D341Med (cell line): Measurements from ENCODE around the gene CENPO.

Experiments
- DNase-seq: peaks from one replicate; pipeline ENCODE4 v3.0.0; 2012; ENCODE audit warnings: low spot score

The CENPO gene

GRCh38 chr2:24838541-24838940, 45.3 kb downstream of the CENPO start:
- DNase-seq: no peak

GRCh38 chr2:24839729-24840128, 46.5 kb downstream of the CENPO start:
- no peak for DNase-seq

GRCh38 chr2:24840164-24840869, 47.1 kb downstream of the CENPO start:
- no peak for DNase-seq

GRCh38 chr2:24840962-24841945, 48.0 kb downstream of the CENPO start:
- DNase-seq: no peak

- DNase-seq: no peak
Measured at GRCh38 chr2:24842081-24843050, 49.1 kb downstream of the CENPO start.

GRCh38 chr2:24843330-24843860, 50.2 kb downstream of the CENPO start:
- DNase-seq: no peak

GRCh38 chr2:24844023-24844685, 50.9 kb downstream of the CENPO start:
- DNase-seq: no peak

GRCh38 chr2:24845691-24846090, 52.5 kb downstream of the CENPO start:
- no peak for DNase-seq

- no peak for DNase-seq
Measured at GRCh38 chr2:24850944-24851343, 57.7 kb downstream of the CENPO start.

GRCh38 chr2:24852026-24852425, 58.8 kb downstream of the CENPO start:
- no peak for DNase-seq

GRCh38 chr2:24852431-24853020, 59.3 kb downstream of the CENPO start:
- no peak for DNase-seq

GRCh38 chr2:24853046-24853445, 59.8 kb downstream of the CENPO start:
- no peak for DNase-seq

GRCh38 chr2:24853996-24854395, 60.8 kb downstream of the CENPO start:
- no peak for DNase-seq

- no peak for DNase-seq
Measured at GRCh38 chr2:24855022-24855622, 61.9 kb downstream of the CENPO start.

- no peak for DNase-seq
Measured at GRCh38 chr2:24855726-24856125, 62.5 kb downstream of the CENPO start.

- DNase-seq: no peak
Measured at GRCh38 chr2:24856791-24857211, 63.6 kb downstream of the CENPO start.

- no peak for DNase-seq
Measured at GRCh38 chr2:24857746-24858145, 64.5 kb downstream of the CENPO start.

GRCh38 chr2:24858996-24859395, 65.8 kb downstream of the CENPO start:
- no peak for DNase-seq

GRCh38 chr2:24859968-24860600, 66.9 kb downstream of the CENPO start:
- no peak for DNase-seq

GRCh38 chr2:24860631-24861030, 67.4 kb downstream of the CENPO start:
- no peak for DNase-seq
